NT2/D1 (cell line): ENCODE results near the gene TBC1D22A.

Source experiments
- SUZ12 ChIP-seq: IDR thresholded peaks from 2 replicates; pipeline ENCODE4 v1.6.1; 2011; ENCODE audit not compliant: insufficient read length, insufficient read depth; ENCODE audit errors: extremely low read depth
- YY1 ChIP-seq: IDR thresholded peaks from 2 replicates; pipeline ENCODE4 v1.6.1; 2011; ENCODE audit not compliant: insufficient read length, insufficient read depth
- ZNF274 ChIP-seq: IDR thresholded peaks from 2 replicates; pipeline ENCODE4 v1.6.1; 2011; ENCODE audit warnings: mild to moderate bottlenecking, low read depth, low read length

- TF ChIP-seq ZNF274 (no peak), YY1 (no peak), SUZ12 (no peak)
Measured at GRCh38 chr22:46789992-46790391, 27.5 kb downstream of the TBC1D22A start.
